Measurements from ENCODE around the gene EPHA5.

GRCh38 chr4:65393078-65393477 is 277.2 kb downstream of the EPHA5 start:
- TF ChIP-seq POLR2A (IDR thresholded peaks at IDR 0.05; ENCODE audit: low read length) (no peak), GATA1 (IDR thresholded peaks at IDR 0.05; ENCODE audit: low read depth, low read length) (no peak)
